Measurements from ENCODE around the gene WDFY4. TPM values are rescaled to one million over a fixed set of nuclear protein-coding genes. Genes with fewer than 3 reads are reported as not detected.

Gene WDFY4
- total RNA-seq, 3 donors from 2014 or later = 0.53 to 3.9 (median 0.89) TPM

- no peaks in the 10 kb centered on the region for H3K4me1 Mint-ChIP-seq (ENCODE audit: low read depth)
- H3K36me3 Mint-ChIP-seq (ENCODE audit: insufficient read depth) = no peaks in the 10 kb centered on the region
- no peak for DNase-seq
- no peaks in the 10 kb centered on the region for H3K27me3 Mint-ChIP-seq (ENCODE audit: low read depth)
- no peak for ATAC-seq
- no peak overlapping the region for H3K4me3 Mint-ChIP-seq
- H3K9me3 Mint-ChIP-seq = no peaks in the 10 kb centered on the region
Measured at GRCh38 chr10:48779546-48780152, 95.0 kb downstream of the WDFY4 start.

GRCh38 chr10:48780341-48780740 lies 95.7 kb downstream of the WDFY4 start:
- H3K9me3 Mint-ChIP-seq = no peaks in the 10 kb centered on the region
- H3K36me3 Mint-ChIP-seq (ENCODE audit: insufficient read depth) = no peaks in the 10 kb centered on the region
- H3K4me3 Mint-ChIP-seq = no peak overlapping the region
- ATAC-seq = no peak
- DNase-seq = no peak
- no peaks in the 10 kb centered on the region for H3K4me1 Mint-ChIP-seq (ENCODE audit: low read depth)
- H3K27me3 Mint-ChIP-seq (ENCODE audit: low read depth) = no peaks in the 10 kb centered on the region

- H3K27me3 Mint-ChIP-seq (ENCODE audit: low read depth) = no peaks in the 10 kb centered on the region
- ATAC-seq (no peak), DNase-seq (no peak)
- H3K4me3 Mint-ChIP-seq = no peak overlapping the region
- no peaks in the 10 kb centered on the region for H3K4me1 Mint-ChIP-seq (ENCODE audit: low read depth)
- H3K36me3 Mint-ChIP-seq (ENCODE audit: insufficient read depth) = no peaks in the 10 kb centered on the region
- H3K9me3 Mint-ChIP-seq = no peaks in the 10 kb centered on the region
Measured at GRCh38 chr10:48782386-48782785, 97.7 kb downstream of the WDFY4 start.

GRCh38 chr10:48784031-48784430 lies 99.4 kb downstream of the WDFY4 start:
- Mint-ChIP-seq H3K4me1 (ENCODE audit: low read depth) (no peaks in the 10 kb centered on the region), H3K4me3 (no peak overlapping the region), H3K36me3 (ENCODE audit: insufficient read depth) (no peaks in the 10 kb centered on the region), H3K27me3 (ENCODE audit: low read depth) (no peaks in the 10 kb centered on the region), H3K9me3 (no peaks in the 10 kb centered on the region)
- DNase-seq (no peak), ATAC-seq (no peak)

GRCh38 chr10:48785796-48786195 lies 101.1 kb downstream of the WDFY4 start:
- H3K9me3 Mint-ChIP-seq = no peaks in the 10 kb centered on the region
- no peak overlapping the region for H3K4me3 Mint-ChIP-seq
- H3K27me3 Mint-ChIP-seq (ENCODE audit: low read depth) = peaks cover 5% of the 10 kb centered on the region
- H3K4me1 Mint-ChIP-seq (ENCODE audit: low read depth) = no peaks in the 10 kb centered on the region
- H3K36me3 Mint-ChIP-seq (ENCODE audit: insufficient read depth) = no peaks in the 10 kb centered on the region
- DNase-seq = no peak
- ATAC-seq = no peak

- H3K27me3 Mint-ChIP-seq (ENCODE audit: low read depth) = peaks cover 8% of the 10 kb centered on the region
Measured at GRCh38 chr10:48786606-48787282, 102.1 kb downstream of the WDFY4 start.

GRCh38 chr10:48788554-48788953 lies 103.9 kb downstream of the WDFY4 start:
- H3K4me1 Mint-ChIP-seq (ENCODE audit: low read depth) = no peaks in the 10 kb centered on the region
- ATAC-seq = no peak
- no peaks in the 10 kb centered on the region for H3K36me3 Mint-ChIP-seq (ENCODE audit: insufficient read depth)
- H3K4me3 Mint-ChIP-seq = no peak overlapping the region
- no peaks in the 10 kb centered on the region for H3K9me3 Mint-ChIP-seq
- DNase-seq = no peak
- H3K27me3 Mint-ChIP-seq (ENCODE audit: low read depth) = peaks cover 8% of the 10 kb centered on the region

More at GRCh38 chr10:48786606-48787282, 102.1 kb downstream of the WDFY4 start:
- no peaks in the 10 kb centered on the region for H3K4me1 Mint-ChIP-seq (ENCODE audit: low read depth)
- H3K36me3 Mint-ChIP-seq (ENCODE audit: insufficient read depth) = no peaks in the 10 kb centered on the region
- DNase-seq = no peak
- no peak overlapping the region for H3K4me3 Mint-ChIP-seq
- no peak for ATAC-seq
- no peaks in the 10 kb centered on the region for H3K9me3 Mint-ChIP-seq

- Mint-ChIP-seq H3K27me3 (ENCODE audit: low read depth) (peaks cover 8% of the 10 kb centered on the region), H3K9me3 (no peaks in the 10 kb centered on the region), H3K36me3 (ENCODE audit: insufficient read depth) (no peaks in the 10 kb centered on the region), H3K4me1 (ENCODE audit: low read depth) (no peaks in the 10 kb centered on the region), H3K4me3 (no peak overlapping the region)
- ATAC-seq (no peak), DNase-seq (no peak)
Measured at GRCh38 chr10:48789486-48790456, 105.1 kb downstream of the WDFY4 start.

GRCh38 chr10:48790457-48791044 lies 105.9 kb downstream of the WDFY4 start:
- no peak overlapping the region for H3K4me3 Mint-ChIP-seq
- no peaks in the 10 kb centered on the region for H3K4me1 Mint-ChIP-seq (ENCODE audit: low read depth)
- no peaks in the 10 kb centered on the region for H3K9me3 Mint-ChIP-seq

GRCh38 chr10:48791267-48791928 lies 106.7 kb downstream of the WDFY4 start:
- DNase-seq (no peak), ATAC-seq (no peak)
- Mint-ChIP-seq H3K4me1 (ENCODE audit: low read depth) (no peaks in the 10 kb centered on the region), H3K9me3 (no peaks in the 10 kb centered on the region), H3K27me3 (ENCODE audit: low read depth) (peaks cover 8% of the 10 kb centered on the region), H3K4me3 (no peak overlapping the region), H3K36me3 (ENCODE audit: insufficient read depth) (no peaks in the 10 kb centered on the region)

More at GRCh38 chr10:48790457-48791044, 105.9 kb downstream of the WDFY4 start:
- Mint-ChIP-seq H3K36me3 (ENCODE audit: insufficient read depth) (no peaks in the 10 kb centered on the region), H3K27me3 (ENCODE audit: low read depth) (peaks cover 8% of the 10 kb centered on the region)
- DNase-seq (no peak), ATAC-seq (no peak)

- Mint-ChIP-seq H3K9me3 (no peaks in the 10 kb centered on the region), H3K4me1 (ENCODE audit: low read depth) (no peaks in the 10 kb centered on the region), H3K27me3 (ENCODE audit: low read depth) (peaks cover 8% of the 10 kb centered on the region), H3K36me3 (ENCODE audit: insufficient read depth) (no peaks in the 10 kb centered on the region), H3K4me3 (no peak overlapping the region)
- DNase-seq (no peak), ATAC-seq (no peak)
Measured at GRCh38 chr10:48792121-48792520, 107.4 kb downstream of the WDFY4 start.

- ATAC-seq (no peak), DNase-seq (no peak)
- Mint-ChIP-seq H3K27me3 (ENCODE audit: low read depth) (peaks cover 8% of the 10 kb centered on the region), H3K9me3 (no peaks in the 10 kb centered on the region), H3K36me3 (ENCODE audit: insufficient read depth) (no peaks in the 10 kb centered on the region), H3K4me1 (ENCODE audit: low read depth) (no peaks in the 10 kb centered on the region), H3K4me3 (no peak overlapping the region)
Measured at GRCh38 chr10:48792687-48793096, 108.0 kb downstream of the WDFY4 start.

- no peaks in the 10 kb centered on the region for H3K9me3 Mint-ChIP-seq
- H3K4me3 Mint-ChIP-seq = no peak overlapping the region
- no peak for DNase-seq
- peaks cover 8% of the 10 kb centered on the region for H3K27me3 Mint-ChIP-seq (ENCODE audit: low read depth)
- H3K4me1 Mint-ChIP-seq (ENCODE audit: low read depth) = peaks cover under 1% of the 10 kb centered on the region
- no peaks in the 10 kb centered on the region for H3K36me3 Mint-ChIP-seq (ENCODE audit: insufficient read depth)
- ATAC-seq = no peak
Measured at GRCh38 chr10:48794074-48794473, 109.4 kb downstream of the WDFY4 start.

Measured in activated T-cell treated with anti-CD3 and anti-CD28 coated beads, Interleukin-2, amount 50 U/mL, for 4 hours (primary cell).